ENCODE data around the gene COLGALT1.

The COLGALT1 gene

GRCh38 chr19:17602872-17603510 lies 47.5 kb downstream of the COLGALT1 start:
- H3K4me1 ChIP-seq (ENCODE audit: control insufficient read depth in 5 of 5, insufficient read depth in 5 of 5, low read length in 5 of 5) = peaks cover 0 to 15% (median 11%) of the 10 kb centered on the region in 5 donors
- H3K27ac ChIP-seq (ENCODE audit: low read depth, low read length) = no peak overlapping the region
- H3K9me3 ChIP-seq (ENCODE audit: control insufficient read depth in 5 of 5, low read length in 5 of 5) = no peaks in the 10 kb centered on the region
- H3K27me3 ChIP-seq (ENCODE audit: control insufficient read depth in 5 of 5, insufficient read depth in 4 of 5, low read length in 5 of 5) = peaks cover 9 to 20% (median 11%) of the 10 kb centered on the region in 5 donors
- no peak overlapping the region for H3K9ac ChIP-seq (ENCODE audit: low read length in 5 of 5)
- H3K36me3 ChIP-seq (ENCODE audit: control insufficient read depth in 5 of 5, insufficient read depth in 5 of 5, low read length in 5 of 5) = no peaks in the 10 kb centered on the region
- no peak overlapping the region for H3K4me3 ChIP-seq (ENCODE audit: low read depth in 1 of 5, low read length in 5 of 5)

- Histone ChIP-seq H3K36me3 (ENCODE audit: control insufficient read depth in 5 of 5, insufficient read depth in 5 of 5, low read length in 5 of 5) (no peaks in the 10 kb centered on the region), H3K9ac (ENCODE audit: low read length in 5 of 5) (peak overlapping the region in 1 of 5 donors; percentile 21), H3K9me3 (ENCODE audit: control insufficient read depth in 5 of 5, low read length in 5 of 5) (no peaks in the 10 kb centered on the region), H3K27ac (ENCODE audit: low read depth, low read length) (no peak overlapping the region), H3K4me1 (ENCODE audit: control insufficient read depth in 5 of 5, insufficient read depth in 5 of 5, low read length in 5 of 5) (peaks cover 0 to 15% (median 11%) of the 10 kb centered on the region in 5 donors), H3K27me3 (ENCODE audit: control insufficient read depth in 5 of 5, insufficient read depth in 4 of 5, low read length in 5 of 5) (peaks cover 9 to 20% (median 12%) of the 10 kb centered on the region in 5 donors), H3K4me3 (ENCODE audit: low read depth in 1 of 5, low read length in 5 of 5) (no peak overlapping the region)
Observed at GRCh38 chr19:17604372-17605025, 49.0 kb downstream of the COLGALT1 start.

- Histone ChIP-seq H3K4me1 (ENCODE audit: control insufficient read depth in 5 of 5, insufficient read depth in 5 of 5, low read length in 5 of 5) (peaks cover 0 to 15% (median 11%) of the 10 kb centered on the region in 5 donors), H3K4me3 (ENCODE audit: low read depth in 1 of 5, low read length in 5 of 5) (no peak overlapping the region), H3K36me3 (ENCODE audit: control insufficient read depth in 5 of 5, insufficient read depth in 5 of 5, low read length in 5 of 5) (no peaks in the 10 kb centered on the region), H3K27ac (ENCODE audit: low read depth, low read length) (no peak overlapping the region), H3K9me3 (ENCODE audit: control insufficient read depth in 5 of 5, low read length in 5 of 5) (no peaks in the 10 kb centered on the region), H3K9ac (ENCODE audit: low read length in 5 of 5) (no peak overlapping the region), H3K27me3 (ENCODE audit: control insufficient read depth in 5 of 5, insufficient read depth in 4 of 5, low read length in 5 of 5) (peaks cover 9 to 20% (median 15%) of the 10 kb centered on the region in 5 donors)
Observed at GRCh38 chr19:17605117-17605516, 49.7 kb downstream of the COLGALT1 start.

- no peaks in the 10 kb centered on the region for H3K36me3 ChIP-seq (ENCODE audit: control insufficient read depth in 5 of 5, insufficient read depth in 5 of 5, low read length in 5 of 5)
- no peak overlapping the region for H3K27ac ChIP-seq (ENCODE audit: low read depth, low read length)
- H3K9me3 ChIP-seq (ENCODE audit: control insufficient read depth in 5 of 5, low read length in 5 of 5) = no peaks in the 10 kb centered on the region
- H3K27me3 ChIP-seq (ENCODE audit: control insufficient read depth in 5 of 5, insufficient read depth in 4 of 5, low read length in 5 of 5) = peaks cover 9 to 20% (median 15%) of the 10 kb centered on the region in 5 donors
- H3K9ac ChIP-seq (ENCODE audit: low read length in 5 of 5) = no peak overlapping the region
- peaks cover 0 to 15% (median 11%) of the 10 kb centered on the region in 5 donors for H3K4me1 ChIP-seq (ENCODE audit: control insufficient read depth in 5 of 5, insufficient read depth in 5 of 5, low read length in 5 of 5)
- H3K4me3 ChIP-seq (ENCODE audit: low read depth in 1 of 5, low read length in 5 of 5) = peak overlapping the region in 4 of 5 donors; percentile 27 to 68 (median 56)
Observed at GRCh38 chr19:17605761-17606589, 50.5 kb downstream of the COLGALT1 start.

- peak overlapping the region in 3 of 5 donors; percentile 51 to 68 (median 61) for H3K4me3 ChIP-seq (ENCODE audit: low read depth in 1 of 5, low read length in 5 of 5)
- H3K27me3 ChIP-seq (ENCODE audit: control insufficient read depth in 5 of 5, insufficient read depth in 4 of 5, low read length in 5 of 5) = peaks cover 9 to 20% (median 14%) of the 10 kb centered on the region in 5 donors
- H3K27ac ChIP-seq (ENCODE audit: low read depth, low read length) = no peak overlapping the region
Observed at GRCh38 chr19:17606590-17607185, 51.2 kb downstream of the COLGALT1 start.

GRCh38 chr19:17607936-17608335 lies 52.5 kb downstream of the COLGALT1 start:
- Histone ChIP-seq H3K9ac (ENCODE audit: low read length in 5 of 5) (no peak overlapping the region), H3K9me3 (ENCODE audit: control insufficient read depth in 5 of 5, low read length in 5 of 5) (no peaks in the 10 kb centered on the region), H3K27ac (ENCODE audit: low read depth, low read length) (no peak overlapping the region), H3K4me1 (ENCODE audit: control insufficient read depth in 5 of 5, insufficient read depth in 5 of 5, low read length in 5 of 5) (peaks cover 0 to 15% (median 11%) of the 10 kb centered on the region in 5 donors), H3K27me3 (ENCODE audit: control insufficient read depth in 5 of 5, insufficient read depth in 4 of 5, low read length in 5 of 5) (peaks cover under 1 to 12% (median 7%) of the 10 kb centered on the region in 5 donors), H3K4me3 (ENCODE audit: low read depth in 1 of 5, low read length in 5 of 5) (no peak overlapping the region), H3K36me3 (ENCODE audit: control insufficient read depth in 5 of 5, insufficient read depth in 5 of 5, low read length in 5 of 5) (no peaks in the 10 kb centered on the region)

More at GRCh38 chr19:17606590-17607185, 51.2 kb downstream of the COLGALT1 start:
- Histone ChIP-seq H3K4me1 (ENCODE audit: control insufficient read depth in 5 of 5, insufficient read depth in 5 of 5, low read length in 5 of 5) (peaks cover 0 to 15% (median 11%) of the 10 kb centered on the region in 5 donors), H3K9me3 (ENCODE audit: control insufficient read depth in 5 of 5, low read length in 5 of 5) (no peaks in the 10 kb centered on the region), H3K9ac (ENCODE audit: low read length in 5 of 5) (no peak overlapping the region), H3K36me3 (ENCODE audit: control insufficient read depth in 5 of 5, insufficient read depth in 5 of 5, low read length in 5 of 5) (no peaks in the 10 kb centered on the region)

GRCh38 chr19:17610384-17610783 lies 54.9 kb downstream of the COLGALT1 start:
- Histone ChIP-seq H3K27me3 (ENCODE audit: control insufficient read depth in 5 of 5, insufficient read depth in 4 of 5, low read length in 5 of 5) (peaks cover 0 to 8% (median 5%) of the 10 kb centered on the region in 5 donors), H3K4me3 (ENCODE audit: low read depth in 1 of 5, low read length in 5 of 5) (no peak overlapping the region), H3K27ac (ENCODE audit: low read depth, low read length) (no peak overlapping the region), H3K36me3 (ENCODE audit: control insufficient read depth in 5 of 5, insufficient read depth in 5 of 5, low read length in 5 of 5) (no peaks in the 10 kb centered on the region), H3K9ac (ENCODE audit: low read length in 5 of 5) (no peak overlapping the region), H3K9me3 (ENCODE audit: control insufficient read depth in 5 of 5, low read length in 5 of 5) (no peaks in the 10 kb centered on the region), H3K4me1 (ENCODE audit: control insufficient read depth in 5 of 5, insufficient read depth in 5 of 5, low read length in 5 of 5) (peaks cover 0 to 15% (median 11%) of the 10 kb centered on the region in 5 donors)

- peaks cover 0 to 6% (median 2%) of the 10 kb centered on the region in 5 donors for H3K4me1 ChIP-seq (ENCODE audit: control insufficient read depth in 5 of 5, insufficient read depth in 5 of 5, low read length in 5 of 5)
- no peak overlapping the region for H3K4me3 ChIP-seq (ENCODE audit: low read depth in 1 of 5, low read length in 5 of 5)
- H3K36me3 ChIP-seq (ENCODE audit: control insufficient read depth in 5 of 5, insufficient read depth in 5 of 5, low read length in 5 of 5) = no peaks in the 10 kb centered on the region
- peaks cover 7 to 17% (median 9%) of the 10 kb centered on the region in 5 donors for H3K27me3 ChIP-seq (ENCODE audit: control insufficient read depth in 5 of 5, insufficient read depth in 4 of 5, low read length in 5 of 5)
- no peaks in the 10 kb centered on the region for H3K9me3 ChIP-seq (ENCODE audit: control insufficient read depth in 5 of 5, low read length in 5 of 5)
- H3K27ac ChIP-seq (ENCODE audit: low read depth, low read length) = no peak overlapping the region
- no peak overlapping the region for H3K9ac ChIP-seq (ENCODE audit: low read length in 5 of 5)
Observed at GRCh38 chr19:17611462-17612244, 56.2 kb downstream of the COLGALT1 start.

GRCh38 chr19:17614476-17614875 lies 59.0 kb downstream of the COLGALT1 start:
- Histone ChIP-seq H3K27ac (ENCODE audit: low read depth, low read length) (no peak overlapping the region), H3K9ac (ENCODE audit: low read length in 5 of 5) (no peak overlapping the region), H3K4me3 (ENCODE audit: low read depth in 1 of 5, low read length in 5 of 5) (no peak overlapping the region), H3K27me3 (ENCODE audit: control insufficient read depth in 5 of 5, insufficient read depth in 4 of 5, low read length in 5 of 5) (peaks cover 7 to 33% (median 19%) of the 10 kb centered on the region in 5 donors), H3K9me3 (ENCODE audit: control insufficient read depth in 5 of 5, low read length in 5 of 5) (no peaks in the 10 kb centered on the region), H3K4me1 (ENCODE audit: control insufficient read depth in 5 of 5, insufficient read depth in 5 of 5, low read length in 5 of 5) (peaks cover 2 to 9% (median 4%) of the 10 kb centered on the region in 5 donors), H3K36me3 (ENCODE audit: control insufficient read depth in 5 of 5, insufficient read depth in 5 of 5, low read length in 5 of 5) (no peaks in the 10 kb centered on the region)
